GM21447 (cell line): Measurements from ENCODE around the gene KLHL10.
"Not testable (repeated sequence)": the region's sequence is repeated elsewhere in the genome, so short reads cannot be mapped to it uniquely, and the experiment has no call there.

Source experiments
- ATAC-seq: cut with Tn5 transposase; IDR thresholded peaks from one replicate; pipeline ENCODE4 v1.9.1; 2021; ENCODE audit not compliant: unreplicated experiment

Gene KLHL10

DNA sequence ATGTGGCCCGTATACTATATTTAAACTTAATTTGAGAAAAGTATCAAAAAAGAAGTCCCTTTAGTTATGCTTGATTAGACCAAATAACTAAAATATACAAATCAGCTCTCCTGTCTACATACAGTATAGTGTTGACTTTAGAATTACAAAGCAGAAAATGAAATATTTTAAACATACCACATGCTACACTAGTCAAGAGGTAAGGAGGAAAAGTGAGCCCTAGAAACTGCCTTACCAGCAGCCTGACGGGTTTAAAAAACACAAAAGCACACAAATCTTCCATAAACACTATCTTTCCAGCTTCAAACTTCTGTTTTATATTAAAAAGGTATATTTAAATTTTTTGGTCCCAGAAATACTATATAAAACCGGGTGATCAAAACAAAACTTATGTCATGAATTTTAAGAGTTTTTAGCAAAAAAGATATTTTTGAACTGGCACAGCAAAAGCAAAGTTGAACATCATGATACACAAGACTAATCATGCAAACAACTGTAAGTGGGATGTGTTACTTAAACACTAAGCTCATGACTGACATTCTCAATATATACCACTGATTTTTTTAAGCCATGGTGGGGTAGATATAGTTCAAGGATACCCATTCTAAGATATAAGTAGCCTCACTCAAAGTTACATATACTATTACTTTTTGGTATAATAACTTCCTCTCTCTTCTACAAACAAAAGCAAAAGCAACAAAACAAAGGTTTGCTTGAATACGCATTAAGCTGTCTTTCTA is 11.8 kb downstream of the KLHL10 start:
- ATAC-seq: no peak

DNA sequence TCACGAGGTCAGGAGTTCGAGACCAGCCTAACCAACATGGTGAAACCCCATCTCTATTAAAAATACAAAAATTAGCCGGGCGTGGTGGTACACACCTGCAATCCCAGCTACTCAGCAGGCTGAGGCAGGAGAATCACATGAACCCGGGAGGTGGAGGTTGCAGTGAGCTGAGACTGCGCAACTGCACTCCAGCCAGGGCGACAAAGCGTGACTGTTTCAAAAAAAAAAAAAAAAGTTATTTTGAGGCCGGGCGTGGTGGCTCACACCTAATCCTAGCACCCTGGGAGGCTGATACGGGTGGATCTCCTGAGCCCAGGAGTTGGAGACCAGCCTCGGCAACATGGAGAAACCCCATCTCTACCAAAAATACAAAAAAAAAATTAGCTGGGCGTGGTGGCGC is 13.8 kb downstream of the KLHL10 start:
- ATAC-seq: not testable (repeated sequence)

DNA sequence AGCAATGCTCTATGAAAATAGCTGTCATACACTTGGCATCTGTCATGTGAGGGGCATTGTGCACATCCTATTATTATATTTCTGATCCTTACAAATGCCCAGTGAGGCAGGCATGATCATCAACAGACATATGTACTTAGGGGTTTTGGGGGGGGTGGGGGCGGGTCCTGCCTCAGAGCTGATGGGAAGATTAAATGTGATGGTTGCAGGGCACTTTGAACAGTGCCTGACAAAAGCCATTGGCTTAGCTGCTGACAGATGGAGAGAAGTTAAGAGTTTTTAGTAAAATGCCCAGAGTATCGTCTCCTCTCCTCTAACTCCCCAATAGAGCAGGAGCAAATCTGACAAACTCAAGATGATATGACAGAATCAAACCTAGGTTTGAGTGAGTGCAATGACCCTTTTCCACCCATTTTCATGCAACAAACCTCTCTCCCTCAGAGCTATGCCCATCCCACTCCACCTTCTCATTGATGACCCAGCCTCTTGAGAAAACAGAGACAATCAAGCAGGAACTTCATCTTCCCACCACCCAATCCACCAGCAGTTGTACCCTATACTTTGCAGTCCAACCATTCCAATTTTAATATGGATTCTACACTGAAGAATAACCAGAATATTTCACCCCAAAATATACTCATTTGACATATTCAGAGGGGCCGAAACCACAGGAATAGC is 22.8 kb downstream of the KLHL10 start:
- ATAC-seq: no peak

DNA sequence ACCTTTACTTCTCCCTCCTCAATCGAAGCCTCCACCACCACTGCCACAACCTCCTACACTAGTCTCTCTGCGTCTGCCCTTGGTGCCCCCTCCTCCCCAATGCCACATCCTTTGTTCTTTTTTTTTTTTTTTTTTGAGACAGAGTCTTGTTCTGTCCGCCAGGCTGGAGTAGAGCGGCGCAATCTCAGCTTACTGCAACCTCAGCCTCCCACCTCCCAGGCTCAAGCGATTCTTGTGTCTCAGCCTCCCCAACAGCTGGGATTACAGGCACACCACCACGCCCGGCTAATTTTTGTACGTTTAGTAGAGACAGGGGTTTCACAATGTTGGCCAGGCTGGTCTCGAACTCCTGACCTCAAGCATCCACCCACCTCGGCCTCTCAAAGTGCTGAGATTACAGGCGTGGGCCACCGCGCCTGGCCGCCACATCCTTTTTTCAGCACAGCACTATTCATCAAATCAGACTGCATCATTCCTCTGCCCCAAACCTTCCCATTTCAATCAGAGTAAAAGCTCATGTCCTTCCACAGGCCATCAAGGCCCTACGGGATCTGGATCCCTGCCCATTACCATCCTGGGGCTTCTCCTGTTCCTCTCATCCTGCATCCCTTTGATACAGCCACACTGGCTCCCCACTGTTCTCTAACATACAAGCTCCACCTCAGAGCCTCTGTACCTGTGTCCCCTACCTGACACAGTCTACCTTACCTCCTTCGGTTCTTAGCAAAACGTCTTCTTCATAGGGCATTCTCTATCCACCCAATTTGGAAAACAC is 25.6 kb downstream of the KLHL10 start:
- no peak for ATAC-seq

DNA sequence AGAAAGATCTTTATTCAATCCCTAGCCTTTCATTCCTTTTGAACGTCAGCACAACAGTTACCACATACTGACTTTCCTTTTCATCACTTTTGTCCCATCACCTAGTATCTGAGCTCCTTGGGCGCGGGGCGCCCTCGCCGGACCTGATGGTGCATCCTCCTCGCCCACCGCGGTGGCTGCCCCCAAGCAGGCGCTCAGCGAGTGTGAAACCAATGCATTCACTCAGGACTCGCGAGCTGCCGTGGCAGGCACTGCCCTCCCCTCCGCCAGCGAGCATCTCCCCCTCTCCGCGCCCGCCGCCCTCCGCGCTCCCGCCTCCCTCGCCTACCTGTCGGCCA is 26.8 kb downstream of the KLHL10 start:
- ATAC-seq: no peak

DNA sequence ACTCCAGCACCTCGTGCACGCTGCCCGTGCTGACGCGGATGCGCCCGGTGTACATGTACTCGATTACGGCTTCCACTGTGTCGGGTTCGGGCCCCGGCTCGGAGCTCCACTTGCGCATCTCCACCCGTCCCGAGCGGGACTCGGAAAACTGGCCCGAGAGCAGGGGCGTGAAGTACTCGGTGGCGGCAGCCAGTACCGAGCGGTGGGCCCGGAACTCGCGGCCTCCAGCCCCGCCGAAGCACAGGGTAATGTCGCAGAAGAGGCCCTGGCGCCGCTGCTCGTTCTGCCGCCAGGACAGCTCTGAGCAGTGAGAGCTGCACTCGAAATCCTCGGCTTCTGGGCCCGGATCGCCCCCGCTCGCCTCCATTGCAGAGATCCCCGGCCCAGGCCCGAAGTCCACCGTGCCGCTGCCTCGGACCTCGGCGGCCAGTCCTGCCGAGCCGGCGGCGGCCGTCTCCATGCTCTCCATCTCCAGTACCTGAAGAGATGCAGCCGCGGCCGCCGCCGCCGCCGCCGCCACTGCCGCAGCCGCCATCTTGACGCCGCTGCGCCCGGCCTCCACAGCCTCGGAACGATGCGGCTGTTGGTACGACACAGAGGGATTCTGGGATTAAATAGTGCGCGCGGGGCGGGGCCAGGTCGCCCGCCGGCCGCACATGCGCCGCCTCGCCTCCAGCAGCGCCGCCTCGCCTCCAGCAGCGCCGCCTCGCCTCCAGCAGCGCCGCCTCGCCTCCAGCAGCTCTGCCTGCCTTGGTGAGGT is 27.4 kb downstream of the KLHL10 start, which contains the start of gene KLHL11:
Gene KLHL11, minus strand, starts transcription at position 588 of the 760 bp plus-strand sequence. Its CDS starts 53 bp downstream, at position 535.
- ATAC-seq: peak; percentile 93

DNA sequence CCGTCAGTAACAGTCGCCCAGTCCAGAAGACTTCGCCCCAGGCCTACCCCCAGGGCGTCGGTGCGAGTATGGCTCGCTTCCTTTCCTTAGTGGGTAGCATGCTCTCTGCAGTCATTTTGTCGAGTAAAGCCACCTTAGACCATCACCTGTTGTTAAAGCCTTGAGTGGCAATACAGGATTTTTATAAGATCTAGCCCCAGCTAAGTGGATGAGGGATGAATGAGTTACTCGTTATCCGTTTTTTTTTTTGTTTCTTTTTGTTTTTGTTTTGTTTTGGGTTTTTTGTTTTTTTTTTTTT is 27.9 kb downstream of the KLHL10 start:
- no peak for ATAC-seq

DNA sequence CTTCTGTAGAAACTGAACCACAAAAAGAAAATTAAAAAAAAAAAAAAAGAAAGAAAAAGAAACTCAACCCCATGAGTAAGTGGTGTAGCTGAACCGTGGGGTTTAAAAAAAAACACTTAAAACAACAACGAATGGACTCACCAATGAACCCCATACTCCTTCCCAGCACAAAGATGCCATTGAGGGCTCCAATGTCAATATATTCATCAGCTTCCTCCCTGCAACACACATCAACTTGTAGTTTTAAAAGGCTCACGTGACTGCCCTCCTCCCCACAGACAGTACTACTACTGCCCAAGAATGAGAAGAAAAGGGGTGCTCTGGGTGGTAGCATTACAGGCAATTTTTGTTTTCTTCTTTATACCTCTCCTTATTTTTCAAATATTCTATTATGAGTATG is 30.9 kb downstream of the KLHL10 start:
- no peak for ATAC-seq

DNA sequence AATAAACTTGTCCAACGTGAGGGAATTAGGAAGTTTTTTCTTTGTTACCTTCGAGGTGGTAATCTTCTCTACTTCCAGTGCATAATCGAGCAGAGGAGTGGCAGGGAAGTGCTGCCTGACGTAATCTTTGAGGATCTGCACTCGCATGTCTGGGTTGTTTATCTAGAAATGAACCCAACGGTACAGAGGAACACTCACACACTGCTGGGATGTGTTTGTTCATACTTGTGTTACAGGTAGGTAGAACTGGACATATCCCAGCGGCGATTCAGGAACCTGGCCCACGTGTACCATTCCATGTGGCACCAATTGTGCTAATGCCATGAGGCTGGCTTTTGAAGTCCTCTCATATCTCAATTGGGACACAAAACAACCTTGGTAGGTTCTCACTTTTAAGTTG is 31.8 kb downstream of the KLHL10 start:
- no peak for ATAC-seq

DNA sequence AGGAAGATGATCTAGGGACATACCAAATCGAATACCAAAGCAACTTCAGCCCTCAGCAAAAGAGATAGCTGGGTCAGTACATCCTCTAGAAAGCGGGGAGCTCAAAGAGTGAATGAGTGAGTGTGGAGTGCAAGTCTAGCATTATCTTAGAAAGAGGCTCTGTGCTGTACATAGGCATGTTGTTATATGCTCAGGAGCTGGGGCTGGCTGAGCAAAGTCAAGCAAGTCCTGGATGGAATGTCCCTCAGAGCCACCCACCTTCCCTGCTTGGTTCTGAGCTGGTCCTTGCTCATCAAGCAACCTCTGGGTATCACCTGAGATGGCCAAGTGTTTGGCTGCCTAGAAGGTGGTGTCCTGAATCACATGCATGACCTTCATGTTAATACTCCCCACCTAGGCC is 32.5 kb downstream of the KLHL10 start:
- ATAC-seq: no peak

DNA sequence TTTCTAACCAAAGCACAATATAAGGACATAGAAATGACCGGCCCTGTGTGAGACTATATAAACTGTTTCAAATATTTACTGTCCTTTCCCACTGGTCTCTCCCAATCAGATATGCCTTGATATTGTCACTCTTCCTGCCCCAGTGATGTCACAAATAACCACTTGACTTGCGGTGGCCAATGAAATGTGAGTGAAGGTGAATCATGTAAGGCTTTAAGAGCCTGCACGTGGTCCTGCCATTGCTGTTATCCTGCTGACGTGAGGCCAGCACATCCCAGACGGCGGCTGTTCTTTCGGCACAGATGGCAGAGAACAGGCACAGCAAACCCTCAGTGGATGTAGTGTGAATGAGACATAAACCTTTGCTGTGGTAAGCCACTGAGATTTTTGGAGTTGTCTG is 33.0 kb downstream of the KLHL10 start:
- no peak for ATAC-seq

DNA sequence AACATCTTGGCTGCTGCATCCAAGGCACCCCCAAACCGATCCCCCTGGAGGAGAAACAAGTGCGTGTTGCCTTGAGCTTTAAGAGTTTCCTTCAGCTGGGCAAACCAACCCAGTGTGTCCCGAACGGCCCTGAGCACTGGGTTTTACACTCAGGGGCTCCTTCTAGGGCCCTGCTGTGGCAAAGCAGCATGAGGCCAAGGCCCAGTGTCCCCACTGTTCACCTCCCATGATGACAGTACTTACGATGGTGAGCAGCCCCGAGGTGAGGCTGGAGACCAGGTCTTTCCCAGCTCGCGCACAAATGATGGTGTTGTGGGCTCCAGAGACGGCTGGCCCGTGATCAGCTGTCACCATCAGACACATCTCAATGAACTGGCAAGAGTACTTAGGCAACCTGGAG is 34.2 kb downstream of the KLHL10 start:
- no peak for ATAC-seq

DNA sequence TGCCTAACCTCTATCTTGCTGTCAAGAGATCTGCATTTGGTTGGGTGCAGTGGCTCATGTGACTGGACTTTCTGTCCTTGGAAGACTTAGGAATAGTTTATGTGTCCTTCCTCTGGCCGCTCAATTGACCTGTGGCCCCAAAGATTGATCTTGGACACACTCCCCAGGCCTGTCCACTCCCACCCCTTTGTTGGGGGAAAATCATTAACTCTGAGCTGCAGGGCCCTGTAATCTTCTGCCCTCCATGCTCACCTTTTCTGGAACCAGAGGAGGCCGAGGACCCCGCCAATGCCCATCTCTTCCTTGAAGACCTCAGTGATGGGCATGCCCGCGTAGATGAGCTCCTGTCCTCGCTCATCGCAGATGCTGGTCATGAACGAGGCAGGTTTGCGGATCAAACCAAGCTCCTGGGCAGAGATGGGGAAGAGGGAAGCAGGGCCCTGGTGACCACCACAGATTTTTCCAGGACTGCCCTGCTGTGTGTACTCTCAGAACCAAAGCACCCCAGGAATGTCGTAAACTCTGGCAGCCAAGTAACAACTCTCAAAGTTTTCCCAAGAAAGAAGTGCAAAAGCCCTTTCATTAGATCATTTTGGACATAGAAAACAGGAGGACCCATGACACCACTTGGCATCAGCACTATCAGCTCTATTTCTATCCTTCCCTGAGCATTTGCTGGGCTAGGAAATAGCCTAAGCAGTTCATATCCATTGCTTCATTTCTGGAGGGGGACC is 36.1 kb downstream of the KLHL10 start:
- ATAC-seq: no peak

DNA sequence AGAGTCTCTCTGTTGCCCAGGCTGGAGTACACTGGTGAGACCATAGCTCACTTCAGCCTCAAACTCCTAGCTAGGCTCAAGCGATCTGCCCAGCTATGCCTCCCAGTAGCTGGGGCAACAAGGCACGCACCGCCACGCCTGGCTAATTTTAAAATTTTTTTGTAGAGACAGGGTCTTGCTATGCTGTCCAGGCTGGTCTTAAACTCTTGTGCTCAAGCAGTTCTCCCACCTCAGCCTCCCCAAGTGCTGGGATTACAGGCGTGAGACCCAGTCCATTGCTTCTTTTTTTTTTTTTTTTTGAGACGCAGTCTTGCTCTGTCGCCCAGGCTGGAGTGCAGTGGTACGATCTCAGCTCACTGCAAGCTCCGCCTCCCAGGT is 36.7 kb downstream of the KLHL10 start:
- ATAC-seq: not testable (repeated sequence)

DNA sequence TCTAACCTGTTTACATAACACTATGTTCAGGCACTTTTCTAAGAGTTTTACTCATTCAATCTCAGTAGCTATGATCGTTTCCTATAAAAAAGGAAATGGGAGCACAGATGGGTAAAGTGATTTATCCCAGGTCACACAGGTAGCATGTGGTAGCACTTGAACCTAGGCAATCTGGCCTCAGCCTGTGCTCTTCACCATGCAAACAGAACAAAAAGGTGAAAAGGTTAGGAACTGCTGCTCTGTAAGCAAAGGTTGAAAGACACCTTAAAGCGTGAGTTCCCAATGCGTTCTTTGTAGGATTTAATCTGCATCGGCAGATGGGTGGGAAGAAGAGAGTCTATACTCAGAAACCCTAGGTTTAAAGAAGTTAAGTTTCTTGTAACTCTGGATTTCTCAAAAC is 42.5 kb downstream of the KLHL10 start:
- ATAC-seq: no peak

DNA sequence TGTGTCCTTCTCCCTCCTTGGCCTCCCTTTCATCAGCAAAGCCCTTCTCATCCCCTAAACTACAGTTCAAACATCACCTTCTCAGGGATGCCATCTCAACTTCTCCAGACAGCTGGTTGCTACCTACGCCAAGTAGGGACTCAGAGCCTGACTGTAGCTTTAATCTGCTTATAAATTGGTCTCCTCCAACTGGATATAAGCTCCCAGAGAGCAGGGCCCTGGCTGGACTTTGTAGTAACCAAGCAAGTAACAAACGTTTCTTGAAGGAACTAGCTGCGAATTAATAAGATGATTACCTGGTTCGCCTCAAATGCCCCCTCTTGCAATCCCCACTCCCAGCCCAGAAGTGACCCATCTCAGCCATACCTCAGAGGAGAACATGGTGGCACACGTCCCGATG is 45.1 kb downstream of the KLHL10 start:
- no peak for ATAC-seq

DNA sequence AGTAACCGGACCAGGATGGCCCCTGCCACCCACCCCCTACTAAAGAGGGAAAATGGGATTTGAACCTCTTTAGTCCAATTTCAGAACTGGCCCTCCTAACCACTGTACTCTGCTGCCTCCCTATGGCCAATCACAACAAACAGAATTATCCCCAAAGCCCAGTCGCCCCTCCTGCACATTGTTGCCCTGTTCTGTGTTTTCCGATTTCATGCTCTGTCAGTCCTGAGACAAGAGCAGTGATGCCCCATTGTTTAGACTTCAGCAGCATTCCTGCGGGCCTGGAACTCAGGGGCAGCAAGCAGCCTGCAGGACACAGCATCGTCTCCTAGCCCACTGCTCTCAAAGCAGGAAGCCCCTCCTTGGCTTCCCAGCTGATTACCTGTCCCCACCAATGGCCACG is 48.1 kb downstream of the KLHL10 start:
- ATAC-seq: no peak

DNA sequence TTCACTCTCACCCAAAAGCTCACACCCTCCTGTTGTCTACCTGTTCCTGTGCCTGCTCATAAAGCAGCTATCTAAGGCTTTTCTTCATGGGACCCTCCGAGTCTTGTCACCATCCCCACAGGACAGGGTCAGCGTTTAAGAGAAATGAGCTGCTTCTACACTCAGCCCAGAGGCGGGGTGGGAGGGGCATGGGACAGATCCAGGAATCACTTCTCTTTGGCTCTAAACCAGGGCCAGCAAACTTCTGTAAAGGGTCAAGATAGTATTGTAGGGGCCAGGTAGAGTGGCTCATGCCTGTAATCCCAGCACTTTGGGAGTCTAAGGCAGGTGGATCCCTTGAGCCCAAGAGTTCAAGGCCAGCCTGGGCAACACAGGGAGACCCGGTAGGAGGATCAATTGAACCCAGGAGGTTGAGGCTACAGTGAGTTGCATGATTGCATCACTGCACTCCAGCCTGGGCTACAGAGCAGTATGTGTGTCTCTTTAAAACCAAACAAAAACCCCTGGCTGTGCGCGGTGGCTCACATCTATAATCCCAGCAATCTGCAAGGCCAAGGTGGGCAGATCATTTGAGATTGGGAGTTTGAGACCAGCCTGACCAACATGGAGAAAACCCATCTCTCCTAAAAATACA is 50.8 kb downstream of the KLHL10 start:
- no peak for ATAC-seq

DNA sequence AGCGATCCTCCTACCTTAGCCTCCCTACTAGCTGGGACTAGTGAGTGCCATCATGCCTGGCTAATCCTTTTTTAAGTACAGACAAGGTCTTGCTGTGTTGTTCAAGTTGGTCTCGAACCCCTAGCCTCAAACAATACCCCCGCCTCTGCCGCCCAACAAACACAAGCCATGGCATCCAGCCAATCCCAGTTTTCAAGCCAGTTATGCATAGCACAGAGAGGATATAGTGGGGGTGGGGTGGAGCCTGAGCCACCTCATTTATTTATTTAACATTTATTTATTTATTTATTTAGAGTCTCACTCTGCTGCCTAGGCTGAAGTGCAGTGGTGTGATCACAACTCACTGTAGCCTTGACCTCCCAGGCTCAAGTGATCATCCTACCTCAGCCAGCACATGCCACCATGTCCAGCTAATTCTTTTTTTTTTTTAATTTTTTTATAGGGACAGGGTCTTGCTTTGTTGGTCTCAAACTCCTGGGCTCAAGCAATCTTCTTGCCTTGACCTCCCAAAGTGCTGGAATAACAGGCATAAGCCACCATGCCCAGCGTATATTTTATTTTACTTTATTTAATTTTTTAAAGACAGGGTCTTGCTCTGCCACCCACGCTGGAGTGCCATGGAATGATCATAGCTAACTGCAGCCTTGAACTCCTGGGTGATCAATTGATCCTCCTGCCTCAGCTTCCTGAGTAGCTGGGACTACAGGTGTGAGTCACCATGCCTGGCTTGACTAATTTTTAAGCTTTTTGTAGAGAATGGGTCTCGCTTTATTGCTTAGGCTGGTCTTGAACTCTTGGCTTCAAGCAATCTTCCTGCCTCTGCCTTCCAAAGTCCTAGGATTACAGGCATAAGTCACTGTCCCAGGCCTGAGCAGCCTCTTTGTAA is 53.8 kb downstream of the KLHL10 start:
- ATAC-seq: no peak

DNA sequence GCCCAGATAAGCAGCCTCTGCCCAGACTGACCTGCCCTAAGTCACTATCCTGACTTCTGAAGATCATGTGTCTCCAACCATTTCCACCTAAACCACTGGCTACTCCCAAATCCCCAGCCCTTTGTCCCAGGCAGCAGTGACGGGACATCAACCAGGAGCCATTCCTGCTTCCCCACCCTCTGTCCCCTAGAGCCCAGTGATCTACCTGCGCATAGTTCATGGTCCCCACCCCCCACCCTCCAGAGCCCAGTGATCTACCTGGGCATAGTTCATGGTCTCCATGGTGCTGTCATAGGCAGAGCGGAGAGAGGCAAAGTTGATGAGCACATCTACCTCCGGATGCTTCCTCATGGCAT is 54.4 kb downstream of the KLHL10 start:
- ATAC-seq: no peak
